HepG2 (cell line): ENCODE measurements around the gene ITM2B. TPM values are rescaled to one million over a fixed set of nuclear protein-coding genes. Genes with fewer than 3 reads are reported as not detected.
A peak's percentile ranks its signal among the peaks of the same experiment; 100 is the strongest.

Experiments used
- ATAC-seq: fragments of 200-7000 bp; cut with Tn5 transposase; 3 replicates; pipeline ENCODE4 v1.9.1; 2020; ENCODE audit warnings: mild to moderate bottlenecking, moderate library complexity
- Bru-seq: library from RNA; stranded (reverse); fragments of 400-500 nt; gene quantifications from one replicate; lab custom pipeline; 2021; lab: Mats Ljungman, UMichigan
- BruChase-seq, 2 experiments: library from RNA; stranded (reverse); fragments of 400-500 nt; gene quantifications; one replicate each; lab custom pipeline; 2021; lab: Mats Ljungman, UMichigan
- BruUV-seq: library from RNA; stranded (reverse); fragments of 400-500 nt; replicated peaks from 2 replicates; lab custom pipeline; 2021; lab: Mats Ljungman, UMichigan
- CTCF ChIA-PET: fragments of 300-600 bp; formaldehyde crosslinking; extraction: SDS; loops from one replicate; lab custom pipeline; 2021; ENCODE audit warnings: low total read pairs, inconsistent platforms, low intra/inter-chr PET ratio; lab: Yijun Ruan, JAX
- POLR2A ChIA-PET: fragments of 350-600 bp; sonication (Branson Sonifier 250); formaldehyde crosslinking; loops from one replicate; lab custom pipeline; 2020; ENCODE audit warnings: antibody characterized with exemption, inconsistent platforms; lab: Yijun Ruan, JAX
- DNase-seq: peaks from one replicate; pipeline ENCODE4 v3.0.0-alpha.2; 2015; ENCODE audit warnings: low spot score
- FAIRE-seq: peaks from 3 replicates; lab custom pipeline; 2011; peaks lifted over from hg19 to GRCh38; lab: Jason Lieb, UNC
- H2AFZ ChIP-seq: one replicate; pipeline ENCODE4 v1.6.1; 2011; ENCODE audit warnings: low read length, inconsistent platforms
- H3K27ac ChIP-seq: fragments of 300-600 bp; 3 replicates; pipeline ENCODE4 v1.8.0; 2011; ENCODE audit warnings: mixed run types, mild to moderate bottlenecking, mixed read lengths, low read length, inconsistent platforms; ENCODE audit not compliant: insufficient read depth; ENCODE audit errors: extremely low read length
- H3K27me3 ChIP-seq, 2 experiments: fragments of 200-600 bp in 1 of 2; 2 replicates in 1 of 2; 3 replicates in 1 of 2; pipeline versions ENCODE4 v1.6.0 to v1.8.0; 2011; ENCODE audit warnings: low read length in 2 of 2, mild to moderate bottlenecking in 2 of 2, moderate library complexity in 2 of 2, inconsistent platforms in 1 of 2; ENCODE audit not compliant: insufficient read depth in 2 of 2, control insufficient read depth in 1 of 2
- H3K36me3 ChIP-seq, 2 experiments: fragments of 200-600 bp in 1 of 2; replicated peaks in 1 of 2; 2 replicates in 1 of 2; 3 replicates in 1 of 2; pipeline versions ENCODE4 v1.5.1 to v1.8.0; 2011; ENCODE audit warnings: low read length in 2 of 2, inconsistent platforms in 1 of 2; ENCODE audit not compliant: insufficient read depth in 2 of 2, control insufficient read depth in 1 of 2
- H3K4me1 ChIP-seq: 2 replicates; pipeline ENCODE4 v1.5.1; 2012; ENCODE audit warnings: low read length, inconsistent platforms; ENCODE audit not compliant: insufficient read depth
- H3K4me2 ChIP-seq: 2 replicates; pipeline ENCODE4 v1.6.0; 2011; ENCODE audit warnings: low read depth, low read length, inconsistent platforms
- H3K4me3 ChIP-seq, 3 experiments: fragments of 200-600 bp in 1 of 3; sonication (generic), shearing (Covaris generic) in 1 of 3; replicated peaks in 1 of 3; 2 replicates each; pipeline ENCODE4 v1.5.1; 2011 to 2016; ENCODE audit warnings: low read length in 3 of 3, inconsistent platforms in 2 of 3, low read depth in 2 of 3, mild to moderate bottlenecking in 2 of 3, control low read depth in 1 of 3, mixed read lengths in 1 of 3; ENCODE audit not compliant: insufficient read depth in 1 of 3
- H3K79me2 ChIP-seq: one replicate; pipeline ENCODE4 v1.6.1; 2011; ENCODE audit warnings: low read length, inconsistent platforms; ENCODE audit not compliant: insufficient read depth
- H3K9ac ChIP-seq: 2 replicates; pipeline ENCODE4 v1.6.0; 2011; ENCODE audit warnings: mild to moderate bottlenecking, low read depth, low read length, inconsistent platforms; ENCODE audit not compliant: insufficient read depth
- H3K9me3 ChIP-seq: 2 replicates; pipeline ENCODE4 v1.5.1; 2012; ENCODE audit warnings: mild to moderate bottlenecking, low read length
- H4K20me1 ChIP-seq: 2 replicates; pipeline ENCODE4 v1.6.0; 2011; ENCODE audit warnings: inconsistent platforms, mild to moderate bottlenecking, low read length, moderate library complexity; ENCODE audit not compliant: insufficient read depth
- EHMT2 ChIP-seq: fragments of 200-600 bp; sonication (generic); IDR thresholded peaks from 2 replicates; pipeline ENCODE4 v1.7.0; 2017; ENCODE audit warnings: antibody characterized with exemption, low read depth, low read length, borderline replicate concordance
- JUN ChIP-seq: sonication (generic); formaldehyde crosslinking; IDR thresholded peaks from 2 replicates; pipeline ENCODE4 v1.4.0; 2020; ENCODE audit warnings: mild to moderate bottlenecking, missing genetic modification reagents
- MXD3 ChIP-seq: IDR thresholded peaks from 2 replicates; pipeline ENCODE4 v1.6.1; 2016; ENCODE audit warnings: mild to moderate bottlenecking, missing biosample characterization, missing genetic modification reagents
- REXO4 ChIP-seq: sonication (generic); formaldehyde crosslinking; IDR thresholded peaks from 2 replicates; pipeline ENCODE4 v1.8.0; 2022; ENCODE audit warnings: missing genetic modification reagents, mild to moderate bottlenecking, borderline replicate concordance
- SALL1 ChIP-seq: sonication (generic); formaldehyde crosslinking; IDR thresholded peaks from 2 replicates; pipeline ENCODE4 v1.8.0; 2022; ENCODE audit warnings: mild to moderate bottlenecking, missing genetic modification reagents
- SP1 ChIP-seq, 2 experiments: fragments of 450-650 bp in 1 of 2; sonication (generic) in 1 of 2; formaldehyde crosslinking in 1 of 2; IDR thresholded peaks; 2 replicates each; pipeline versions ENCODE4 v1.4.0 to v1.6.1; 2016 to 2020; ENCODE audit warnings: missing genetic modification reagents in 1 of 2
- TEF ChIP-seq: sonication (generic); formaldehyde crosslinking; IDR thresholded peaks from 2 replicates; pipeline ENCODE4 v1.5.0; 2020; ENCODE audit warnings: missing genetic modification reagents
- ZNF230 ChIP-seq: sonication (generic); formaldehyde crosslinking; IDR thresholded peaks from 2 replicates; pipeline ENCODE4 v1.4.0; 2020; ENCODE audit warnings: mild to moderate bottlenecking, missing genetic modification reagents
- ZNF687 ChIP-seq: sonication (generic); formaldehyde crosslinking; IDR thresholded peaks from 2 replicates; pipeline ENCODE4 v1.5.1; 2020; ENCODE audit warnings: mild to moderate bottlenecking, missing genetic modification reagents, moderate library complexity
- ZNF841 ChIP-seq: sonication (generic); formaldehyde crosslinking; IDR thresholded peaks from 2 replicates; pipeline ENCODE4 v1.8.1; 2023; ENCODE audit warnings: missing genetic modification reagents, borderline replicate concordance
- WGBS: methylation state at CpG from one replicate; pipeline ENCODE4 v1.1.6; 2017; ENCODE audit warnings: low lambda C conversion rate; 5-methylcytosine and 5-hydroxymethylcytosine counted together
- in situ Hi-C: cut with HindIII; loops from 2 replicates; pipeline ENCODE4 v1.10.0; 2017; ENCODE audit warnings: low pct_unique_long_range_greater_than_20kb; ENCODE audit not compliant: extremely low pct_ligation_motif_present
- intact Hi-C: fragments of 100-400 bp; cut with micrococcal nuclease; formaldehyde crosslinking; loops from one replicate; pipeline ENCODE4 v1.10.0; 2022; ENCODE audit not compliant: unreplicated experiment
- long read RNA-seq, 2 experiments: library from RNA in 1 of 2; library from polyadenylated mRNA in 1 of 2; stranded (forward) in 1 of 2; unstranded in 1 of 2; transcript quantifications; one replicate each; pipeline ENCODE4 v2.0.0, GENCODE V29; 2019 to 2022
- polyA minus RNA-seq, 3 experiments: library from RNA; depleted of rRNA, polyadenylated mRNA; stranded (reverse); fragments of >200 nt; gene quantifications; 2 replicates each; pipeline ENCODE4 v1.2.3, GENCODE V29; 2011; ENCODE audit warnings: low replicate concordance in 1 of 3
- polyA plus RNA-seq, 8 experiments: library from polyadenylated mRNA; depleted of rRNA in 3 of 8; stranded (reverse) in 7 of 8; unstranded in 1 of 8; fragments of >200 nt; fragmentation: Illumina TruSeq in 4 of 8; extraction: Trizol in 4 of 8; gene quantifications; 2 replicates each; pipeline versions ENCODE4 v1.2.1 to v1.2.3, GENCODE V29; 2011 to 2016; ENCODE audit warnings: low read depth in 4 of 8, missing spikeins in 1 of 8, mixed read lengths in 1 of 8; ENCODE audit not compliant: insufficient read depth in 1 of 8
- total RNA-seq, 5 experiments: library from RNA; depleted of rRNA; stranded (reverse); fragments of >200 nt; fragmentation: Illumina TruSeq; extraction: Trizol; gene quantifications; 2 replicates each; pipeline ENCODE4 v1.2.3, GENCODE V29; 2016; ENCODE audit warnings: low read depth in 1 of 5

ITM2B gene
- total RNA-seq (2016; rRNA removed; fragmentation: Illumina TruSeq; extraction: Trizol): 80.7 and 158 TPM in 2 replicates
- 19.7 and 23.5 TPM in 2 replicates for total RNA-seq (2016; cell fraction: cytosol; rRNA removed; fragmentation: Illumina TruSeq; extraction: Trizol; ENCODE audit: low read depth)
- total RNA-seq (2016; cell fraction: insoluble cytoplasmic fraction; rRNA removed; fragmentation: Illumina TruSeq; extraction: Trizol): 78.9 and 158 TPM in 2 replicates
- total RNA-seq (2016; cell fraction: membrane; rRNA removed; fragmentation: Illumina TruSeq; extraction: Trizol): 28.8 and 29.1 TPM in 2 replicates
- 139 and 183 TPM in 2 replicates for total RNA-seq (2016; cell fraction: nucleus; rRNA removed; fragmentation: Illumina TruSeq; extraction: Trizol)
- 285 and 373 TPM in 2 replicates for polyA plus RNA-seq (2011; rRNA removed)
- polyA plus RNA-seq (2011; cell fraction: cytosol; rRNA removed): 119 and 216 TPM in 2 replicates
- 51.2 and 79.9 TPM in 2 replicates for polyA plus RNA-seq (2011; cell fraction: nucleus; rRNA removed)
- 312 and 366 TPM in 2 replicates for polyA plus RNA-seq (2012)
- 32.7 and 38.7 TPM in 2 replicates for polyA plus RNA-seq (2016; cell fraction: cytosol; fragmentation: Illumina TruSeq; extraction: Trizol; ENCODE audit: low read depth)
- 145 and 159 TPM in 2 replicates for polyA plus RNA-seq (2016; cell fraction: insoluble cytoplasmic fraction; fragmentation: Illumina TruSeq; extraction: Trizol; ENCODE audit: low read depth)
- 44.0 and 47.1 TPM in 2 replicates for polyA plus RNA-seq (2016; cell fraction: membrane; fragmentation: Illumina TruSeq; extraction: Trizol; ENCODE audit: low read depth)
- polyA plus RNA-seq (2016; cell fraction: nucleus; fragmentation: Illumina TruSeq; extraction: Trizol; ENCODE audit: insufficient read depth, low read depth): 391 and 415 TPM in 2 replicates
- polyA minus RNA-seq (2011; rRNA and poly(A)+ RNA removed; ENCODE audit: low replicate concordance): 16.4 and 36.7 TPM in 2 replicates
- polyA minus RNA-seq (2011; cell fraction: cytosol; rRNA and poly(A)+ RNA removed): 139 and 194 TPM in 2 replicates
- 29.0 and 53.7 TPM in 2 replicates for polyA minus RNA-seq (2011; cell fraction: nucleus; rRNA and poly(A)+ RNA removed)
- Bru-seq, nascent RNA: percentile 95 among the genes with signal in this experiment
- BruChase-seq, experiment 1, labeled RNA remaining after a 6-hour chase: percentile 85 among the genes with signal in this experiment
- BruChase-seq, experiment 2, labeled RNA remaining after a 2-hour chase: percentile 80 among the genes with signal in this experiment
- long read RNA-seq, experiment 1, full-length matches to known transcripts: 428 of 491 reads
- long read RNA-seq, experiment 1, partial matches to known transcripts: 57 of 491 reads
- long read RNA-seq, experiment 1, other reads (novel, unspliced or antisense): 6 of 491 reads
- long read RNA-seq, experiment 2, full-length matches to known transcripts: 366 of 510 reads
- long read RNA-seq, experiment 2, partial matches to known transcripts: 53 of 510 reads
- long read RNA-seq, experiment 2, other reads (novel, unspliced or antisense): 91 of 510 reads

- ChIA-PET POLR2A (interaction anchor here (0.6 to 2.8 kb wide), 19 partner anchors 8 to 309 kb away, joined by 3 to 29 read pairs (median 5); partner anchors contain the start of genes MED4, RB1, RCBTB2 and SUCLA2), CTCF (interaction anchor here (0.8 kb wide), 1 partner anchor 106 kb away, joined by 4 read pairs; no protein-coding TSS in a partner anchor)
- intact Hi-C loops (loop anchor here (1.0 to 5.0 kb wide), 3 partner anchors 69 to 138 kb away; partner anchors contain the start of genes MED4 and RB1), in situ Hi-C loops (loop anchor here (5.0 kb wide), 1 partner anchor 106 kb away; no protein-coding TSS in a partner anchor)
- Histone ChIP-seq H3K4me3 (peak within 1 kb of the TSS; percentile 98 to 100 (median 99)), H4K20me1 (peaks cover 30% of the 10 kb centered on the region), H2AFZ (peak within 1 kb of the TSS; percentile 56), H3K79me2 (peaks cover 51% of the 10 kb centered on the region), H3K9ac (peak within 1 kb of the TSS; percentile 97), H3K27me3 (no peaks in the 10 kb centered on the region; a peak in 1 of 5 replicates), H3K4me2 (peak within 1 kb of the TSS; percentile 95), H3K36me3 (no peaks in the 10 kb centered on the region), H3K9me3 (no peaks in the 10 kb centered on the region), H3K27ac (peak within 1 kb of the TSS; percentile 98), H3K4me1 (peaks cover 75% of the 10 kb centered on the region)
- DNase-seq (peak; percentile 57), FAIRE-seq (no peak), ATAC-seq (peak; percentile 88)
- WGBS: 0% methylated on average over 11 of the region's 94 CpGs
- BruUV-seq: no TSS peak
- TF ChIP-seq JUN (CRISPR knock-in tag) (no peak), REXO4 (CRISPR knock-in tag) (no peak), SP1 (IDR thresholded peaks at IDR 0.05) (no peak), SP1 (CRISPR knock-in tag; IDR thresholded peaks at IDR 0.05) (no peak; the same call in none of the 2 replicates), ZNF841 (CRISPR knock-in tag) (no peak), SALL1 (CRISPR knock-in tag) (peak; percentile 40; the same call in 1 of the 2 replicates), EHMT2 (no peak), ZNF230 (no peak), TEF (CRISPR knock-in tag) (0 out of 2 replicates have a peak, but pooled peaks have one; percentile 17), ZNF687 (CRISPR knock-in tag) (peak; percentile 81), MXD3 (no peak; the same call in 1 of the 2 replicates)
Observed at GRCh38 chr13:48233046-48233888, at the start of gene ITM2B. Gene ITM2B, plus strand, starts transcription at chr13:48233206. Its CDS starts 155 bp downstream, at chr13:48233361.
